Lower leg skin (tissue), 3 donors: Measurements from ENCODE around the gene SNRNP70.

Experiments used
- CTCF ChIP-seq, 3 donors: fragments of 450-650 bp; IDR thresholded peaks; one replicate each; pipeline ENCODE4 v1.5.1; 2016; ENCODE audit warnings: antibody characterized with exemption in 3 of 3, mild to moderate bottlenecking in 3 of 3, moderate library complexity in 2 of 3
- POLR2A ChIP-seq, 2 donors: fragments of 450-650 bp; IDR thresholded peaks; one replicate each; pipeline ENCODE4 v1.6.1; 2016 to 2017; ENCODE audit warnings: antibody characterized with exemption in 2 of 2, mild to moderate bottlenecking in 1 of 2, moderate library complexity in 1 of 2

GRCh38 chr19:49080392-49080791 lies 4.9 kb upstream of the SNRNP70 start:
- TF ChIP-seq CTCF (IDR thresholded peaks at IDR 0.05) (no peak), POLR2A (IDR thresholded peaks at IDR 0.05) (no peak)
